HEK293 (cell line): ENCODE measurements around the gene EDDM13.

Source experiments
- CTCF ChIA-PET: fragments of 350-600 bp; formaldehyde crosslinking; extraction: SDS; loops from one replicate; lab custom pipeline; 2021; ENCODE audit warnings: antibody characterized with exemption; lab: Yijun Ruan, JAX
- POLR2A ChIA-PET: fragments of 300-600 bp; formaldehyde crosslinking; extraction: SDS; loops from one replicate; lab custom pipeline; 2020; ENCODE audit warnings: antibody characterized with exemption, inconsistent platforms; lab: Yijun Ruan, JAX
- H3K27ac ChIP-seq: fragments of 200-500 bp; sonication (Bioruptor generic); 2 replicates; pipeline ENCODE4 v1.5.1; 2014; ENCODE audit warnings: low read depth, low read length, control low read depth, inconsistent platforms; ENCODE audit errors: extremely low read depth
- H3K36me3 ChIP-seq, 2 experiments: fragments of 200-500 bp in 1 of 2; sonication (Bioruptor generic) in 1 of 2; 1 replicate in 1 of 2; 2 replicates in 1 of 2; pipeline ENCODE4 v1.5.1; 2014 to 2017; ENCODE audit warnings: inconsistent platforms in 2 of 2, low read length in 2 of 2; ENCODE audit not compliant: control insufficient read depth in 2 of 2, insufficient read depth in 1 of 2
- H3K4me1 ChIP-seq: fragments of 200-500 bp; sonication (Bioruptor generic); 2 replicates; pipeline ENCODE4 v1.5.1; 2014; ENCODE audit warnings: mild to moderate bottlenecking, low read length, inconsistent platforms; ENCODE audit not compliant: control insufficient read depth, insufficient read depth
- H3K4me3 ChIP-seq: 2 replicates; pipeline ENCODE4 v1.5.1; 2011; ENCODE audit warnings: low read depth, mild to moderate bottlenecking, control low read depth, low read length, moderate library complexity
- H3K9me3 ChIP-seq: fragments of 200-500 bp; sonication (Bioruptor generic); 2 replicates; pipeline ENCODE4 v1.5.1; 2014; ENCODE audit warnings: low read depth, low read length, inconsistent platforms; ENCODE audit not compliant: control insufficient read depth, insufficient read depth
- EGR2 ChIP-seq: fragments of 450-650 bp; formaldehyde crosslinking; IDR thresholded peaks from 2 replicates; pipeline ENCODE4 v1.5.1; 2016; ENCODE audit warnings: low read depth, missing biosample characterization, missing genetic modification characterization
- ZFP37 ChIP-seq: fragments of 450-650 bp; formaldehyde crosslinking; IDR thresholded peaks from 2 replicates; pipeline ENCODE4 v1.5.1; 2016; ENCODE audit warnings: missing biosample characterization, missing genetic modification characterization
- ZNF112 ChIP-seq: fragments of 450-650 bp; formaldehyde crosslinking; IDR thresholded peaks from 2 replicates; pipeline ENCODE4 v1.5.0; 2017; ENCODE audit warnings: missing biosample characterization, missing genetic modification characterization
- ZNF138 ChIP-seq: fragments of 450-650 bp; formaldehyde crosslinking; IDR thresholded peaks from 2 replicates; pipeline ENCODE4 v1.5.1; 2016; ENCODE audit warnings: missing biosample characterization, missing genetic modification characterization, borderline replicate concordance
- ZNF148 ChIP-seq: fragments of 450-650 bp; formaldehyde crosslinking; IDR thresholded peaks from 2 replicates; pipeline ENCODE4 v1.5.0; 2017; ENCODE audit warnings: missing biosample characterization, missing genetic modification characterization, borderline replicate concordance
- ZNF2 ChIP-seq: fragments of 450-650 bp; formaldehyde crosslinking; IDR thresholded peaks from 2 replicates; pipeline ENCODE4 v1.5.1; 2016; ENCODE audit warnings: missing biosample characterization, missing genetic modification characterization
- ZNF274 ChIP-seq, 2 experiments: fragments of 200-500 bp in 1 of 2; fragments of 450-650 bp in 1 of 2; sonication (Bioruptor generic) in 1 of 2; formaldehyde crosslinking in 1 of 2; IDR thresholded peaks; 2 replicates each; pipeline versions ENCODE4 v1.5.1 to v1.6.1; 2014 to 2016; ENCODE audit warnings: borderline replicate concordance in 1 of 2, inconsistent platforms in 1 of 2, low read length in 1 of 2, missing biosample characterization in 1 of 2, missing genetic modification characterization in 1 of 2
- ZNF292 ChIP-seq: fragments of 450-650 bp; formaldehyde crosslinking; IDR thresholded peaks from 2 replicates; pipeline ENCODE4 v1.5.1; 2016; ENCODE audit warnings: low read depth, missing biosample characterization, missing genetic modification characterization, borderline replicate concordance
- ZNF311 ChIP-seq: fragments of 450-650 bp; formaldehyde crosslinking; IDR thresholded peaks from 2 replicates; pipeline ENCODE4 v1.5.1; 2017; ENCODE audit warnings: missing biosample characterization, missing genetic modification characterization, borderline replicate concordance
- ZNF423 ChIP-seq: fragments of 450-650 bp; formaldehyde crosslinking; IDR thresholded peaks from 2 replicates; pipeline ENCODE4 v1.5.1; 2016; ENCODE audit warnings: missing biosample characterization, missing genetic modification characterization
- ZNF473 ChIP-seq: fragments of 450-650 bp; formaldehyde crosslinking; IDR thresholded peaks from 2 replicates; pipeline ENCODE4 v1.5.1; 2017; ENCODE audit warnings: missing biosample characterization, missing genetic modification characterization
- ZNF501 ChIP-seq: fragments of 450-650 bp; formaldehyde crosslinking; IDR thresholded peaks from 2 replicates; pipeline ENCODE4 v1.5.1; 2016; ENCODE audit warnings: missing biosample characterization, missing genetic modification characterization
- ZNF549 ChIP-seq: fragments of 450-650 bp; IDR thresholded peaks from 2 replicates; pipeline ENCODE4 v1.5.1; 2018; ENCODE audit warnings: missing biosample characterization, missing genetic modification characterization, mild to moderate bottlenecking, inconsistent platforms, moderate library complexity
- ZNF701 ChIP-seq: fragments of 450-650 bp; formaldehyde crosslinking; IDR thresholded peaks from 2 replicates; pipeline ENCODE4 v1.5.1; 2016; ENCODE audit warnings: missing biosample characterization, missing genetic modification characterization
- ZNF747 ChIP-seq: fragments of 450-650 bp; formaldehyde crosslinking; IDR thresholded peaks from 2 replicates; pipeline ENCODE4 v1.5.1; 2016; ENCODE audit warnings: missing biosample characterization, missing genetic modification characterization
- ZNF776 ChIP-seq: fragments of 450-650 bp; formaldehyde crosslinking; IDR thresholded peaks from 2 replicates; pipeline ENCODE4 v1.5.0; 2017; ENCODE audit warnings: missing biosample characterization, missing genetic modification characterization, borderline replicate concordance
- ZSCAN23 ChIP-seq: fragments of 450-650 bp; formaldehyde crosslinking; IDR thresholded peaks from 2 replicates; pipeline ENCODE4 v1.5.1; 2016; ENCODE audit warnings: missing biosample characterization, missing genetic modification characterization
- TF ChIP-seq, protein P1 (sequence below): fragments of 450-650 bp; formaldehyde crosslinking; IDR thresholded peaks from 2 replicates; pipeline ENCODE4 v1.5.1; 2016; ENCODE audit warnings: missing biosample characterization, missing genetic modification characterization
- TF ChIP-seq, protein P2 (sequence below): fragments of 450-650 bp; formaldehyde crosslinking; IDR thresholded peaks from 2 replicates; pipeline ENCODE4 v1.5.1; 2016; ENCODE audit warnings: missing biosample characterization, missing genetic modification characterization, low read depth

The EDDM13 gene

GRCh38 chr19:56299688-56300087, 27.1 kb downstream of the EDDM13 start:
- Histone ChIP-seq H3K9me3 (no peaks in the 10 kb centered on the region), H3K27ac (no peak overlapping the region), H3K36me3 (peaks cover 0 to 7% of the 10 kb centered on the region in 2 experiments; a peak in 2 of 3 replicates), H3K4me1 (no peaks in the 10 kb centered on the region), H3K4me3 (no peak overlapping the region)
- ChIA-PET POLR2A (no interaction called here), CTCF (interaction anchor here (0.6 to 5.5 kb wide), 8 partner anchors 10 to 223 kb away, joined by 3 to 51 read pairs (median 3); no protein-coding TSS in a partner anchor)
- no peak for TF ChIP-seq ZNF549
- TF ChIP-seq, protein P1, sequence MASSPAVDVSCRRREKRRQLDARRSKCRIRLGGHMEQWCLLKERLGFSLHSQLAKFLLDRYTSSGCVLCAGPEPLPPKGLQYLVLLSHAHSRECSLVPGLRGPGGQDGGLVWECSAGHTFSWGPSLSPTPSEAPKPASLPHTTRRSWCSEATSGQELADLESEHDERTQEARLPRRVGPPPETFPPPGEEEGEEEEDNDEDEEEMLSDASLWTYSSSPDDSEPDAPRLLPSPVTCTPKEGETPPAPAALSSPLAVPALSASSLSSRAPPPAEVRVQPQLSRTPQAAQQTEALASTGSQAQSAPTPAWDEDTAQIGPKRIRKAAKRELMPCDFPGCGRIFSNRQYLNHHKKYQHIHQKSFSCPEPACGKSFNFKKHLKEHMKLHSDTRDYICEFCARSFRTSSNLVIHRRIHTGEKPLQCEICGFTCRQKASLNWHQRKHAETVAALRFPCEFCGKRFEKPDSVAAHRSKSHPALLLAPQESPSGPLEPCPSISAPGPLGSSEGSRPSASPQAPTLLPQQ (tag by site-specific recombination) = no peak

- Histone ChIP-seq H3K36me3 (peaks cover 3 to 11% of the 10 kb centered on the region in 2 experiments; a peak in 2 of 3 replicates), H3K9me3 (no peaks in the 10 kb centered on the region), H3K4me3 (no peak overlapping the region), H3K27ac (no peak overlapping the region), H3K4me1 (no peaks in the 10 kb centered on the region)
- POLR2A ChIA-PET = no interaction called here
- CTCF ChIA-PET = interaction anchor here (1.2 to 5.5 kb wide), 3 partner anchors 9 to 48 kb away, joined by 3 to 51 read pairs (median 3); no protein-coding TSS in a partner anchor
- no peak for TF ChIP-seq ZNF747
- TF ChIP-seq ZNF701 (tag by site-specific recombination) = no peak
- no peak for TF ChIP-seq ZNF274 (IDR thresholded peaks at IDR 0.05; ENCODE audit: low read length)
- TF ChIP-seq ZNF274 (tag by site-specific recombination; IDR thresholded peaks at IDR 0.05; ENCODE audit: borderline replicate concordance) = no peak
- no peak for TF ChIP-seq ZSCAN23 (tag by site-specific recombination)
- no peak for TF ChIP-seq ZNF501 (tag by site-specific recombination)
- no peak for TF ChIP-seq ZNF776 (tag by site-specific recombination)
- TF ChIP-seq ZNF473 = no peak
- TF ChIP-seq ZNF2 = no peak
- TF ChIP-seq EGR2 = no peak
- no peak for TF ChIP-seq ZNF423 (tag by site-specific recombination)
- TF ChIP-seq ZNF138 (tag by site-specific recombination) = no peak
- TF ChIP-seq ZNF311 (tag by site-specific recombination) = no peak
- no peak for TF ChIP-seq ZNF112 (tag by site-specific recombination)
- TF ChIP-seq, protein P2, sequence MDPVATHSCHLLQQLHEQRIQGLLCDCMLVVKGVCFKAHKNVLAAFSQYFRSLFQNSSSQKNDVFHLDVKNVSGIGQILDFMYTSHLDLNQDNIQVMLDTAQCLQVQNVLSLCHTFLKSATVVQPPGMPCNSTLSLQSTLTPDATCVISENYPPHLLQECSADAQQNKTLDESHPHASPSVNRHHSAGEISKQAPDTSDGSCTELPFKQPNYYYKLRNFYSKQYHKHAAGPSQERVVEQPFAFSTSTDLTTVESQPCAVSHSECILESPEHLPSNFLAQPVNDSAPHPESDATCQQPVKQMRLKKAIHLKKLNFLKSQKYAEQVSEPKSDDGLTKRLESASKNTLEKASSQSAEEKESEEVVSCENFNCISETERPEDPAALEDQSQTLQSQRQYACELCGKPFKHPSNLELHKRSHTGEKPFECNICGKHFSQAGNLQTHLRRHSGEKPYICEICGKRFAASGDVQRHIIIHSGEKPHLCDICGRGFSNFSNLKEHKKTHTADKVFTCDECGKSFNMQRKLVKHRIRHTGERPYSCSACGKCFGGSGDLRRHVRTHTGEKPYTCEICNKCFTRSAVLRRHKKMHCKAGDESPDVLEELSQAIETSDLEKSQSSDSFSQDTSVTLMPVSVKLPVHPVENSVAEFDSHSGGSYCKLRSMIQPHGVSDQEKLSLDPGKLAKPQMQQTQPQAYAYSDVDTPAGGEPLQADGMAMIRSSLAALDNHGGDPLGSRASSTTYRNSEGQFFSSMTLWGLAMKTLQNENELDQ = no peak
- no peak for TF ChIP-seq ZNF292 (tag by site-specific recombination)
- no peak for TF ChIP-seq ZFP37 (tag by site-specific recombination)
- TF ChIP-seq ZNF148 (tag by site-specific recombination) = no peak
Observed at GRCh38 chr19:56301155-56301554, 28.6 kb downstream of the EDDM13 start.
